ENCODE measurements around the gene KRTAP1-5.

DNA sequence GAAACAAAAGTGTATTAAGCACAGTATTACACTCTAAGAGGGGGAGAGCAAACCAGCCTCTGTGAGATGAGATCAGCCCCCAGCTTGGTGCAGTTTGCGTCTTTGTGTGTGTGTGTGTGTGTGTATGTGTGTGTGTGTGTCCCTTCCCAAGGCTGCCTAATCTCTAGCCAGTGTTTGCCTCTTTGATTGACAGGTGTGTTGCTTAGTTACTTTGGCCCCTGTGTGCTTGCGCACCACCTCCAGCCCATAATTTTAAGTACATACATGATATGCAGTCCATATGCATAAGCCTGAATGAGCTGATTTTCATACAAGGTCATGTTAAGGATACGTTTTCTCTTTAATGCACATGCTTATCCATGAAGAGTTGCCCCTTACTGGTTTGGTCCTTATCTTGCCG is 25.2 kb downstream of the KRTAP1-5 start:
- TF ChIP-seq, protein P1, sequence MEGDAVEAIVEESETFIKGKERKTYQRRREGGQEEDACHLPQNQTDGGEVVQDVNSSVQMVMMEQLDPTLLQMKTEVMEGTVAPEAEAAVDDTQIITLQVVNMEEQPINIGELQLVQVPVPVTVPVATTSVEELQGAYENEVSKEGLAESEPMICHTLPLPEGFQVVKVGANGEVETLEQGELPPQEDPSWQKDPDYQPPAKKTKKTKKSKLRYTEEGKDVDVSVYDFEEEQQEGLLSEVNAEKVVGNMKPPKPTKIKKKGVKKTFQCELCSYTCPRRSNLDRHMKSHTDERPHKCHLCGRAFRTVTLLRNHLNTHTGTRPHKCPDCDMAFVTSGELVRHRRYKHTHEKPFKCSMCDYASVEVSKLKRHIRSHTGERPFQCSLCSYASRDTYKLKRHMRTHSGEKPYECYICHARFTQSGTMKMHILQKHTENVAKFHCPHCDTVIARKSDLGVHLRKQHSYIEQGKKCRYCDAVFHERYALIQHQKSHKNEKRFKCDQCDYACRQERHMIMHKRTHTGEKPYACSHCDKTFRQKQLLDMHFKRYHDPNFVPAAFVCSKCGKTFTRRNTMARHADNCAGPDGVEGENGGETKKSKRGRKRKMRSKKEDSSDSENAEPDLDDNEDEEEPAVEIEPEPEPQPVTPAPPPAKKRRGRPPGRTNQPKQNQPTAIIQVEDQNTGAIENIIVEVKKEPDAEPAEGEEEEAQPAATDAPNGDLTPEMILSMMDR (conservative IDR thresholded peaks at IDR 0.05) = no peak
- TF ChIP-seq EZH2 (IDR thresholded peaks at IDR 0.05; ENCODE audit: low read depth) = no peak

All from PC-9 (cell line).